ENCODE measurements around the gene GRK5.

The GRK5 gene

GRCh38 chr10:119306514-119306951, 99.2 kb downstream of the GRK5 start:
- TF ChIP-seq CTCF (IDR thresholded peaks at IDR 0.05) (no peak), ZFX (IDR thresholded peaks at IDR 0.05; ENCODE audit: borderline replicate concordance) (no peak)
- no peak overlapping the region for H3K27ac ChIP-seq

- H3K27ac ChIP-seq, result no peak overlapping the region
- TF ChIP-seq ZFX (IDR thresholded peaks at IDR 0.05; ENCODE audit: borderline replicate concordance), result no peak
- TF ChIP-seq CTCF (IDR thresholded peaks at IDR 0.05), result no peak
Measured at GRCh38 chr10:119306986-119307392, 99.6 kb downstream of the GRK5 start.

GRCh38 chr10:119308089-119308488, 100.7 kb downstream of the GRK5 start:
- no peak overlapping the region for H3K27ac ChIP-seq
- TF ChIP-seq ZFX (IDR thresholded peaks at IDR 0.05; ENCODE audit: borderline replicate concordance), result no peak
- TF ChIP-seq CTCF (IDR thresholded peaks at IDR 0.05), result no peak

- no peak overlapping the region for H3K27ac ChIP-seq
- TF ChIP-seq ZFX (IDR thresholded peaks at IDR 0.05; ENCODE audit: borderline replicate concordance) (no peak), CTCF (IDR thresholded peaks at IDR 0.05) (no peak)
Measured at GRCh38 chr10:119308551-119309422, 101.4 kb downstream of the GRK5 start.

GRCh38 chr10:119309423-119309770, 102.0 kb downstream of the GRK5 start:
- no peak overlapping the region for H3K27ac ChIP-seq
- TF ChIP-seq CTCF (IDR thresholded peaks at IDR 0.05), result no peak
- no peak for TF ChIP-seq ZFX (IDR thresholded peaks at IDR 0.05; ENCODE audit: borderline replicate concordance)

GRCh38 chr10:119310806-119311205, 103.4 kb downstream of the GRK5 start:
- H3K27ac ChIP-seq, result no peak overlapping the region
- TF ChIP-seq ZFX (IDR thresholded peaks at IDR 0.05; ENCODE audit: borderline replicate concordance) (no peak), CTCF (IDR thresholded peaks at IDR 0.05) (no peak)

- H3K27ac ChIP-seq, result no peak overlapping the region
- TF ChIP-seq ZFX (IDR thresholded peaks at IDR 0.05; ENCODE audit: borderline replicate concordance), result no peak
Measured at GRCh38 chr10:119312241-119312640, 104.9 kb downstream of the GRK5 start.
